ENCODE results near the gene RRP1. TPM values are rescaled to one million over a fixed set of nuclear protein-coding genes. Genes with fewer than 3 reads are reported as not detected.

The RRP1 gene
- total RNA-seq, 1 experiment from 2014 or later: 53.9 TPM

DNA sequence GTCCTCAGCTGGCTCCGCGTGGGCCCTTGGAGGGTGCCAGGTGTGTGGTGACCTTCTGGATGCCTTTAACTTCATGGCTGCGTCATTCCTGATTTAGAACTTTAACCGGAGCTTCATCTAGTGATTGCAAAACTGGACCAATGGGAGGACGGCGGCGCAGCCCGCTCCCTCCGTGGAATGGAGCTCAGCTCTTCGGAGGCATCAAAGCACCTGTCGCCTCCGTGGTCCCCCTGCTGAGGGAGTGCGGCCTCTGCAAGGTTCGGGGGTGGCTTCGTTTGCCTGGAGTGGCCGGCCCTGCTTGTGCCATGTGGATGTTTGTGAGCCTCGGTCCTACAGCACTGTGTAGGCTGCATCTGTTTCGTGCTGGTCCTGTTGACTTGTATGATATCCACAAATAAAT is 27.5 kb upstream of the RRP1 start:
- Histone ChIP-seq H3K79me2 (ENCODE audit: insufficient read depth, low read length) (no peaks in the 10 kb centered on the region), H2AFZ (ENCODE audit: low read depth, low read length, poor library complexity, severe bottlenecking) (no peak overlapping the region), H3K4me2 (ENCODE audit: low read length) (no peak overlapping the region), H4K20me1 (ENCODE audit: insufficient read depth) (no peaks in the 10 kb centered on the region), H3K36me3 (ENCODE audit: control insufficient read depth in 1 of 2, insufficient read depth in 2 of 2, low read length in 2 of 2) (peaks cover 8 to 21% of the 10 kb centered on the region in 2 experiments; a peak in 3 of 4 replicates), H3K27me3 (ENCODE audit: insufficient read depth, low read length) (no peaks in the 10 kb centered on the region), H3K27ac (ENCODE audit: low read depth, low read length) (no peak overlapping the region), H3K9ac (ENCODE audit: low read length) (no peak overlapping the region), H3K9me2 (ENCODE audit: insufficient read depth) (no peaks in the 10 kb centered on the region), H3K4me3 (replicated peaks in 1 of 2; ENCODE audit: low read depth in 1 of 2, low read length in 2 of 2) (no peak overlapping the region), H3K9me3 (ENCODE audit: control insufficient read depth in 1 of 2, insufficient read depth in 1 of 2, low read depth in 1 of 2, low read length in 2 of 2) (no peaks in the 10 kb centered on the region), H3K4me1 (ENCODE audit: control insufficient read depth in 1 of 2, insufficient read depth in 2 of 2, low read length in 2 of 2) (peaks cover 0 to 16% of the 10 kb centered on the region in 2 experiments; a peak in 2 of 4 replicates)
- ATAC-seq: no peak
- POLR2A ChIA-PET: no interaction called here
- BruUV-seq (replicated peaks): no TSS peak
- DNase-seq (ENCODE audit: low read depth, low spot score): no peak
- CTCF ChIA-PET: no interaction called here
- TF ChIP-seq REST (IDR thresholded peaks at IDR 0.05; ENCODE audit: low read depth) (no peak), EZH2 (IDR thresholded peaks at IDR 0.05) (no peak), FOSL1 (IDR thresholded peaks at IDR 0.05; ENCODE audit: low read depth) (no peak), ZBTB33 (IDR thresholded peaks at IDR 0.05; ENCODE audit: extremely low read depth, insufficient replicate concordance, low read length) (no peak), YY1 (IDR thresholded peaks at IDR 0.05; ENCODE audit: extremely low read depth, insufficient replicate concordance, low read depth, low read length) (no peak), TCF7L2 (IDR thresholded peaks at IDR 0.05; ENCODE audit: borderline replicate concordance, extremely low read depth, insufficient read depth, insufficient read length) (no peak), EGR1 (IDR thresholded peaks at IDR 0.05; ENCODE audit: low read depth) (no peak), RAD21 (IDR thresholded peaks at IDR 0.05; ENCODE audit: low read depth) (no peak), JUND (IDR thresholded peaks at IDR 0.05) (no peak), ZFX (IDR thresholded peaks at IDR 0.05) (no peak), EZH2phosphoT487 (IDR thresholded peaks at IDR 0.05; ENCODE audit: borderline replicate concordance) (no peak), ELF1 (IDR thresholded peaks at IDR 0.05; ENCODE audit: borderline replicate concordance, low read depth) (no peak), SIN3A (IDR thresholded peaks at IDR 0.05; ENCODE audit: low read depth) (no peak), POLR2A (IDR thresholded peaks at IDR 0.05; ENCODE audit: borderline replicate concordance, extremely low read depth, insufficient read depth, insufficient read length) (no peak)
- TF ChIP-seq, protein P1, sequence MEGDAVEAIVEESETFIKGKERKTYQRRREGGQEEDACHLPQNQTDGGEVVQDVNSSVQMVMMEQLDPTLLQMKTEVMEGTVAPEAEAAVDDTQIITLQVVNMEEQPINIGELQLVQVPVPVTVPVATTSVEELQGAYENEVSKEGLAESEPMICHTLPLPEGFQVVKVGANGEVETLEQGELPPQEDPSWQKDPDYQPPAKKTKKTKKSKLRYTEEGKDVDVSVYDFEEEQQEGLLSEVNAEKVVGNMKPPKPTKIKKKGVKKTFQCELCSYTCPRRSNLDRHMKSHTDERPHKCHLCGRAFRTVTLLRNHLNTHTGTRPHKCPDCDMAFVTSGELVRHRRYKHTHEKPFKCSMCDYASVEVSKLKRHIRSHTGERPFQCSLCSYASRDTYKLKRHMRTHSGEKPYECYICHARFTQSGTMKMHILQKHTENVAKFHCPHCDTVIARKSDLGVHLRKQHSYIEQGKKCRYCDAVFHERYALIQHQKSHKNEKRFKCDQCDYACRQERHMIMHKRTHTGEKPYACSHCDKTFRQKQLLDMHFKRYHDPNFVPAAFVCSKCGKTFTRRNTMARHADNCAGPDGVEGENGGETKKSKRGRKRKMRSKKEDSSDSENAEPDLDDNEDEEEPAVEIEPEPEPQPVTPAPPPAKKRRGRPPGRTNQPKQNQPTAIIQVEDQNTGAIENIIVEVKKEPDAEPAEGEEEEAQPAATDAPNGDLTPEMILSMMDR (IDR thresholded peaks at IDR 0.05 in 2 of 3, conservative IDR thresholded peaks at IDR 0.05 in 1 of 3; ENCODE audit: borderline replicate concordance in 1 of 3, insufficient read depth in 1 of 3, low read depth in 2 of 3, low read length in 2 of 3): no peak
- RAD21 ChIA-PET (ENCODE audit: low non-redundant PET in 1 of 2, low total read pairs in 2 of 2, uncharacterized antibody in 2 of 2, unreplicated experiment in 2 of 2): no interaction called here
- intact Hi-C loops (cut with micrococcal nuclease): no loop called here
